LNCaP clone FGC (cell line): Measurements from ENCODE around the gene LHFPL6.

ENCODE experiments used
- DNase-seq: peaks from one replicate; pipeline ENCODE4 v3.0.0-alpha.2; 2011; ENCODE audit warnings: low read depth
- H3K4me3 ChIP-seq: 2 replicates; pipeline ENCODE4 v1.5.1; 2011; ENCODE audit warnings: mild to moderate bottlenecking, low read depth, low read length, control low read depth
- TF ChIP-seq, protein P1 (sequence below): IDR thresholded peaks from 2 replicates; pipeline ENCODE4 v1.5.1; 2012; ENCODE audit warnings: mild to moderate bottlenecking; ENCODE audit not compliant: control insufficient read depth, insufficient read depth; ENCODE audit errors: extremely low read depth

LHFPL6 gene

DNA sequence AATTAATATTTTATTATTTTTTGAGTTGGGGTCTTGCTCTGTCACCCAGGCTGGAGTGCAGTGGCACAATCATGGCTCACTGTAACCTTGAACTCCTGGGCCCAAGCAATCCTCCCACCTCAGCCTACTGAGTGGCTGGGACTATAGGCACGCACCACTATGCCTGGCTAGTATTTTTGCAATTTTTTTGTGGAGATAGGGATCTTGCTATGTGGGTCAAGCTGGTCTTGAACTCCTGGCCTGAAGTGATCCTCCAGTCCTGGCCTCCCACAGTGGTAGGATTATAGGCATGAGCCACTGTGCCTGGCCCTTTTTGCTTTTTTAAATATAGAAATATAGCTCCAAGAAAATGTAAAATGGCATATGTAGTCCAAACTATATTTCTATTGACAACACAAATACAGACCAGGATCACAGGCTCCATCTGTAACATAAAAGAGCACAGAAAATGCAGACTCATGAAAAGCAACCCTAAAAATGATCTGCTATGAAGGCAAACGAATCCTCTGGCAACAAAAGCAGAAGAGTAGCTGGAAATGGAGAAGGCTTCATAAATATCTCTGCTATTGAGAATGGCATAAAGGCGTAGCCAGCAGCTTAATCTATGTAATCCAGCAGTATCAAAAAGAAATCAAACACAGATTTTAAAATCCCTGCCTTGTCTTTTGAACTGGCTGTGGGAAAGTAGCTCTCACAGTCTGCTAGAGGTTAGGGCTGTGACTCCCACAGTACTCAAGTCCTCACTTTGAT is 200.6 kb downstream of the LHFPL6 start:
- H3K4me3 ChIP-seq, result no peak overlapping the region
- no peak for DNase-seq
- TF ChIP-seq, protein P1, sequence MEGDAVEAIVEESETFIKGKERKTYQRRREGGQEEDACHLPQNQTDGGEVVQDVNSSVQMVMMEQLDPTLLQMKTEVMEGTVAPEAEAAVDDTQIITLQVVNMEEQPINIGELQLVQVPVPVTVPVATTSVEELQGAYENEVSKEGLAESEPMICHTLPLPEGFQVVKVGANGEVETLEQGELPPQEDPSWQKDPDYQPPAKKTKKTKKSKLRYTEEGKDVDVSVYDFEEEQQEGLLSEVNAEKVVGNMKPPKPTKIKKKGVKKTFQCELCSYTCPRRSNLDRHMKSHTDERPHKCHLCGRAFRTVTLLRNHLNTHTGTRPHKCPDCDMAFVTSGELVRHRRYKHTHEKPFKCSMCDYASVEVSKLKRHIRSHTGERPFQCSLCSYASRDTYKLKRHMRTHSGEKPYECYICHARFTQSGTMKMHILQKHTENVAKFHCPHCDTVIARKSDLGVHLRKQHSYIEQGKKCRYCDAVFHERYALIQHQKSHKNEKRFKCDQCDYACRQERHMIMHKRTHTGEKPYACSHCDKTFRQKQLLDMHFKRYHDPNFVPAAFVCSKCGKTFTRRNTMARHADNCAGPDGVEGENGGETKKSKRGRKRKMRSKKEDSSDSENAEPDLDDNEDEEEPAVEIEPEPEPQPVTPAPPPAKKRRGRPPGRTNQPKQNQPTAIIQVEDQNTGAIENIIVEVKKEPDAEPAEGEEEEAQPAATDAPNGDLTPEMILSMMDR, result no peak

DNA sequence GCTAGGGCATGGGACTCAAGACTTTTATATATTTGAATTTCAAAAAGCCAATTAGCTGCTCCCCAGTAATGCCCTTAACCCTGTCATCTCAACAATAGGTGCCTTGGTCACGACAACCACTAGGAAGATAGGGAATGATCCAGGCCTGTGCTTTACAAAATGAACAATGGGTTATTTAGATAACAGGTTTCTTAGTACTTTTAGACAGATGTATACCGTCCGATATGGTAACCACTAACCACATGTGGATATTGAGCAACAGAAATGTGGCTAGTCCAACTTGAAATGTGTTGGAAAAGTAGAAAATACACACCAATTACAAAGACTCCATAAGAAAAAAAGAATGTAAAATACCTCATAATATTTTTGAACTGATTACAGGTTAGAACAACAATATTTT is 201.2 kb downstream of the LHFPL6 start:
- DNase-seq, result no peak
- H3K4me3 ChIP-seq, result no peak overlapping the region
- TF ChIP-seq, protein P1, result no peak

DNA sequence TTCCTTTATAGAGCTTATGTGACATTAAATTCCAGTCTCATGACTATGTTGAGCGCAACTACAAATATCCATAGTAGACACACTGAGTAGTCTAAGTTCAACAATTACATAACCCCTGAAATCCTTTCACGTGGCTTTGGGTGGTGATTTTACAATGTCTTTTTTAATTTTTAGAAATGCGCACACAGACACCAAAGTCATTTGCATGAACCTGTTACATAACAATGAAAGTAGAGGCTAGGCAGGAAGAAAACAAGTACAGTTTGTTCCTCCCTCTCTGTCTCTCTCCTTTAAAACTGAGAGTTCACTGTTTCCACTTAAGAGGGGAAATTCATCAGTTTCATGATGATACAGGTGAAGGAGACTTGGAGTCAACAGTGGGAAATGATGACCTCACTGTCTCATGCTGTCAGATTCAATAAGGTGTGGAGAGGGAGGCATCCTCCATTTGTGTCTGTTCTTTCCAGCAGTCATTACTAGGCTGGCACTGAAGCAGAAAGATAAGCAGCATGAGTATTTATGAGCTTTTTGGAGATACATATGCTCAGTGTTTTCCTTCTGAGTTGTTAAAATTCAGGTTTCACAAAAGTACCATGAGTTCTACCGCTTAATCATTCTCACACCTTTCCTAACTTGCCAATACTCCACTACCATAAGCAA is 201.8 kb downstream of the LHFPL6 start:
- H3K4me3 ChIP-seq, result no peak overlapping the region
- DNase-seq, result no peak
- TF ChIP-seq, protein P1, result no peak

DNA sequence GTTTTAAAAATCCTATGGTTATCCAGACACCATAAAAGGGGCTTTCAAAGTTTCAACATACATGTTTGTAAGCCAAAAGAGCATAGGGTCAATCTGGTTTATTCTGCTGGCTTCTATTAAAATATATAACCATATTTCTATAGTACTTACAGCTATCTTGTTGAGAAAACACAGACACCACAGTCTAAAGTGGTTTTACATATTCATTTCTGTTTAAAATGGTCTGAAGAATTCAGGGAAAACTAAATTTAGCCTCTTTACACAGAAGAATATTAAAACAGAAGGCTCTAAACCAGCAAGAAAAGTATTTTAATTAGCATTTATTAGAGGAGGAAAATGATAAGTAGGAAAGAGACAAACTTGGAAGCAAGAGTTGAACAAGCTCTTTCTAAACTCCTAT is 203.9 kb downstream of the LHFPL6 start:
- TF ChIP-seq, protein P1, result no peak
- no peak for DNase-seq
- no peak overlapping the region for H3K4me3 ChIP-seq

DNA sequence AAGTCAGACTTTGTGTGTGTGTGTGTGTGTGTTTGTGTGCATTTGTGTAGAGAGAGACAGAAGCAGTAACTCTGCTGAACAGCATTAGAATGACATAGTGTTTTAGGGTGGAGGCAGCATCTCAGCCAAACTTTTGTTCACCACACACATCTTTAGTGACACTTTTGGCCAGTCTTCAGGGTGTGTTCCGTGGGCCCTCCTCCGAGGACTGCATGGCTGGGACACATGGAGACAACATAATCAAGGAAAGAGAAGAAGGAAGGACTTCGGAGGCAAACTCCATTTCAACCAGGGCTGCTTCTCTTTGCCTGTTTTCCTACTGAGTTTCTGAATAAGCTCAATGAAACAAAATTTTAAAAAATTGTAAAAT is 205.1 kb downstream of the LHFPL6 start:
- TF ChIP-seq, protein P1, result no peak
- H3K4me3 ChIP-seq, result no peak overlapping the region
- DNase-seq, result no peak

DNA sequence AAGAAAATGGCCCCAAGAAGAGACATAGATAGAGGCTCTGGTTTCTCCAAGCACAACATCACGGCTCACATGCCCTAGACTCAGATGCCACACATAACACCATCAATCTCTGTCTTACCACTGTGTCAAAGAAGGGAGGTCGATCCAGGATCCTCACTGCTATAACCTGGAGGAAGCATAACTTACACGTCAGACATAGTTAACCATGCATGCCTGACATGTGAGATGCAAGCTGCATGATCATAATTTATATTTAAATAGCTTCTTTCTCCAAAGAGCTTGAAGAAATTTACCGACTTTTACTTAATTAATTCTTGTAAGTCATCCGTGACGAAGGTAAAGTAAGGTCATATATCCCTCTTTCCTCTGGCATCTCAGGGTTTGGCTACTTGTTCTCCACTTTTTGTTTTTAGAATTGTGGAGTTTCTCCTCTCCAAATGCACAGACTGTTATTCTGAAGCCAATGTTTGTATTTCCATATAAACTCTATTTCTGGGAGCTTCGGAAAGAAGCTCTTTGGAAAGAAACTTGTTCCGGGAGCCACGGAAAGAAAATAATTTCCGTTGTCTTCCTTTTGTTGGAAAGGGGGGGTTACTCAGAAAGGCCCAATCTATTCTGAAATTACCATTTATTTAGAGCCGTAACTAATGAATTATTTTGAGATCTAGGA is 205.6 kb downstream of the LHFPL6 start:
- no peak overlapping the region for H3K4me3 ChIP-seq
- DNase-seq, result no peak
- TF ChIP-seq, protein P1, result no peak
